Vagina (tissue), 2 donors: Measurements from ENCODE around the gene PRKCE. TPM values are rescaled to one million over a fixed set of nuclear protein-coding genes. Genes with fewer than 3 reads are reported as not detected.

Source experiments
- DNase-seq, 2 donors: peaks; one replicate each; pipeline ENCODE4 v3.0.0-alpha.2; 2017; ENCODE audit errors: extremely low spot score in 2 of 2
- H3K27ac ChIP-seq: fragments of 200-600 bp; sonication (generic); one replicate; pipeline ENCODE4 v1.5.1; 2019
- H3K27me3 ChIP-seq: fragments of 200-600 bp; sonication (generic); one replicate; pipeline ENCODE4 v1.5.1; 2019
- H3K36me3 ChIP-seq, 2 donors: fragments of 200-600 bp; sonication (generic); one replicate each; pipeline ENCODE4 v1.5.1; 2017 to 2019
- H3K4me1 ChIP-seq: fragments of 200-600 bp; sonication (generic); one replicate; pipeline ENCODE4 v1.5.1; 2019
- H3K4me3 ChIP-seq, 2 donors: fragments of 200-600 bp; sonication (generic); 1 replicate in 1 of 2; 2 replicates in 1 of 2; pipeline ENCODE4 v1.5.1; 2016 to 2019
- H3K9me3 ChIP-seq: fragments of 200-600 bp; sonication (generic); one replicate; pipeline ENCODE4 v1.5.1; 2019
- CTCF ChIP-seq, 3 experiments: fragments of 450-650 bp in 2 of 3; fragments of 200-600 bp in 1 of 3; sonication (generic) in 1 of 3; IDR thresholded peaks; one replicate each; pipeline ENCODE4 v1.5.1; 2017 to 2019; ENCODE audit warnings: antibody characterized with exemption in 3 of 3, mild to moderate bottlenecking in 2 of 3, moderate library complexity in 2 of 3
- POLR2A ChIP-seq, 2 donors: fragments of 450-650 bp; IDR thresholded peaks; one replicate each; pipeline ENCODE4 v1.6.1; 2017; ENCODE audit warnings: antibody characterized with exemption in 2 of 2, mild to moderate bottlenecking in 2 of 2, moderate library complexity in 2 of 2
- POLR2AphosphoS5 ChIP-seq, 2 donors: sonication (generic); formaldehyde crosslinking; IDR thresholded peaks; one replicate each; pipeline ENCODE4 v1.9.0; 2017; ENCODE audit warnings: antibody characterized with exemption in 2 of 2, mild to moderate bottlenecking in 2 of 2, low read depth in 1 of 2; ENCODE audit not compliant: insufficient read depth in 1 of 2
- intact Hi-C: fragments of 100-400 bp; cut with DNase I; formaldehyde crosslinking; loops from one replicate; pipeline ENCODE4 v1.15.1; 2023
- total RNA-seq: library from RNA; depleted of rRNA; stranded (reverse); fragments of >200 nt; gene quantifications from one replicate; pipeline ENCODE4 v1.2.3, GENCODE V29; 2016

The PRKCE gene
- total RNA-seq, 1 donor from 2014 or later: 11.8 TPM

- Histone ChIP-seq H3K4me1 (peaks cover 25% of the 10 kb centered on the region), H3K27ac (no peak overlapping the region), H3K9me3 (no peaks in the 10 kb centered on the region), H3K27me3 (no peaks in the 10 kb centered on the region), H3K36me3 (no peaks in the 10 kb centered on the region), H3K4me3 (no peak overlapping the region)
- DNase-seq: no peak
- intact Hi-C loops: no loop called here
- TF ChIP-seq POLR2AphosphoS5 (IDR thresholded peaks at IDR 0.05; ENCODE audit: insufficient read depth in 1 of 2, low read depth in 1 of 2): no peak
- TF ChIP-seq POLR2A (IDR thresholded peaks at IDR 0.05): no peak
- TF ChIP-seq CTCF (IDR thresholded peaks at IDR 0.05): no peak
These were observed 425.4 kb downstream of the PRKCE start for GRCh38 chr2:46076875-46077274.

- no peaks in the 10 kb centered on the region for H3K9me3 ChIP-seq
- peaks cover 31% of the 10 kb centered on the region for H3K4me1 ChIP-seq
- intact Hi-C loops: no loop called here
- H3K36me3 ChIP-seq: no peaks in the 10 kb centered on the region
- TF ChIP-seq POLR2AphosphoS5 (IDR thresholded peaks at IDR 0.05; ENCODE audit: insufficient read depth in 1 of 2, low read depth in 1 of 2) (no peak), POLR2A (IDR thresholded peaks at IDR 0.05) (no peak), CTCF (IDR thresholded peaks at IDR 0.05) (no peak)
- H3K27ac ChIP-seq: no peak overlapping the region
- no peaks in the 10 kb centered on the region for H3K27me3 ChIP-seq
- no peak for DNase-seq
- H3K4me3 ChIP-seq: no peak overlapping the region
These were observed 426.1 kb downstream of the PRKCE start for GRCh38 chr2:46077522-46078107.

DNA sequence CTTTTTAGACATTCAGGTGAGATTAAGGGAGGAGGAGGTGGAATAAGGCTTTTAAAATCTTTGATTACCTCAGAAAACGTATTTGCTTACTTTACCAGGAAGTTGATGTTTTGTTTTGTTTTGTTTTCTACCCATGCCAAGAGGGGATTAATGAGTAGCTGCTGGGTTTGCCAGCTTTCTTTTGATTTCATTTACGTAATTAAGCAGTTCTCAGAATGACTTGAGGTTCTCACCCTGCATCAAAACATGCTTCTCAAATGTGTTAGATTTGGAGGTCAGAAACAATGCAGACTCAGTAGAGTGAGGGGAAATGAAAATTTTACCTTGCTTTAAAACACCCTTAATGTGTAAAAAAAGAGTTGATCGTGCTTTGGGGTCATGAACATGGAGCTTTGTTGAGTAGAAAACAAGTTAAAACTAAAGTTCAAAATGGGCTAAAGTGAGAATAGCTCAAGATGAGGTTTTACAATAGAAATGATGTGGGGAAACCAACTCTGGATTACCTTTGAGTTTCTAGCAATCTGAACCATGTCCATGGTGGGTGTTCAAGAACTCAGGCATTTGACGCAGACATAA is 428.6 kb downstream of the PRKCE start:
- Histone ChIP-seq H3K4me1 (peaks cover 18% of the 10 kb centered on the region), H3K9me3 (no peaks in the 10 kb centered on the region), H3K4me3 (no peak overlapping the region), H3K36me3 (no peaks in the 10 kb centered on the region), H3K27ac (no peak overlapping the region), H3K27me3 (no peaks in the 10 kb centered on the region)
- intact Hi-C loops: no loop called here
- no peak for DNase-seq
- TF ChIP-seq POLR2AphosphoS5 (IDR thresholded peaks at IDR 0.05; ENCODE audit: insufficient read depth in 1 of 2, low read depth in 1 of 2) (no peak), POLR2A (IDR thresholded peaks at IDR 0.05) (no peak), CTCF (IDR thresholded peaks at IDR 0.05) (no peak)

DNA sequence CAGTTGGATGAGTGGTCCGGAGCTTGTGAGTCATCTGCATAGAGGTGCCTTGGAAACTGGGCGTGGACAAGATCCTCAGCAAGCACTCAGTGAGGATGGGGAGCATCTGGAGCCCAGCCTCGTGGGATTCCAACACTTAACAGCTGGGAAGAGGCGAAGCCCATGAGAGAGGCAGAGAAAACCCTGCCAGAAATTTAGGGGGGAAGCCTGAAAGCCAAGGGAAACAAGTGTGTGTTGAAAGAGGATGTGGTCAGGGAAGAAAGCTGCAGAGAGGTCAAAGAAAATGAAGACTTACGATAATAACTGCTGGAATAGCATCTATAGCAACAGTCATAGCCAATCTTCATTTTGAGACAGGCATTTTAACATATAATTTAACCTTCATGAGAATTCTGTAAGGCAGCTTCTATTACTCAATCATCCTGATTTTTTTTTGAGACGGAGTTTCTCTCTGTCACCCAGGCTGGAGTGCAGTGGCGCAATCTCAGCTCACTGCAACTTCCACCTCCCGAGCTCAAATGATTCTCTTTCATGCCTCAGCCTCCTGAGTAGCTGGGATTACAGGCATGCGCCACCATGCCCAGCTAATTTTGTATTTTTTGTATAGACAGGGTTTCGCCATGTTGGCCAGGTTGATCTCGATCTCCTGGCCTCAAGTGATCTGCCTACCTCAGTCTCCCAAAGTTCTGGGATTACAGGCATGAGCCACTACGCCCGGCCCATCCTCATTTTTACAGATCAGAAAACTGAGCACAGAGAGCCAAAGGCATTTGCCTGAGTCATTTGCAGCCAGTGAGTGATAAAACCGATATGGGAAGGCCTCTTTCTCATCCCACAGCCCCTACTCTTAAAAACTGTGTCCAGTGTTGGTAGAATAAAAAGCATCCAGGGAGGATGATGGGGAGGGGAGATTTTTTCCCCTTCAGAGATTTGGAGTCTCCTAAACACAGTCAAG is 431.3 kb downstream of the PRKCE start:
- H3K36me3 ChIP-seq: no peaks in the 10 kb centered on the region
- no peaks in the 10 kb centered on the region for H3K27me3 ChIP-seq
- peak overlapping the region; percentile 46 for H3K27ac ChIP-seq
- intact Hi-C loops: no loop called here
- H3K4me3 ChIP-seq: no peak overlapping the region
- TF ChIP-seq POLR2AphosphoS5 (IDR thresholded peaks at IDR 0.05; ENCODE audit: insufficient read depth in 1 of 2, low read depth in 1 of 2) (no peak), CTCF (IDR thresholded peaks at IDR 0.05) (no peak), POLR2A (IDR thresholded peaks at IDR 0.05) (no peak)
- no peaks in the 10 kb centered on the region for H3K9me3 ChIP-seq
- no peak for DNase-seq
- peaks cover 11% of the 10 kb centered on the region for H3K4me1 ChIP-seq
